OCI-LY1 (cell line): ENCODE results near the gene HELZ2.

ENCODE experiments used
- H2AFZ ChIP-seq: fragments of 200-600 bp; sonication (generic), shearing (Covaris generic); 2 replicates; pipeline ENCODE4 v1.6.0; 2014; ENCODE audit warnings: antibody characterized with exemption, mild to moderate bottlenecking, low read length
- H3F3A ChIP-seq: fragments of 200-600 bp; sonication (generic), shearing (Covaris generic); 2 replicates; pipeline ENCODE4 v1.6.0; 2014; ENCODE audit warnings: mild to moderate bottlenecking, antibody characterized with exemption, low read length, moderate library complexity; ENCODE audit not compliant: insufficient read depth
- H3K27ac ChIP-seq: fragments of 200-600 bp; sonication (generic); 2 replicates; pipeline ENCODE4 v1.5.1; 2014; ENCODE audit warnings: low read length, mixed run types, mild to moderate bottlenecking, low read depth; ENCODE audit not compliant: poor library complexity, severe bottlenecking
- H3K27me3 ChIP-seq: fragments of 200-600 bp; sonication (generic); 2 replicates; pipeline ENCODE4 v1.6.0; 2014; ENCODE audit warnings: antibody characterized with exemption, mild to moderate bottlenecking, low read length, moderate library complexity; ENCODE audit not compliant: insufficient read depth
- H3K36me3 ChIP-seq: fragments of 200-600 bp; sonication (generic); 2 replicates; pipeline ENCODE4 v1.6.1; 2014; ENCODE audit warnings: mild to moderate bottlenecking, antibody characterized with exemption, low read length, moderate library complexity, mixed read lengths; ENCODE audit not compliant: insufficient read depth
- H3K4me1 ChIP-seq: fragments of 200-600 bp; sonication (generic); 2 replicates; pipeline ENCODE4 v1.5.1; 2014; ENCODE audit warnings: mild to moderate bottlenecking, low read length, moderate library complexity; ENCODE audit not compliant: insufficient read depth, severe bottlenecking
- H3K4me2 ChIP-seq: fragments of 200-600 bp; sonication (generic), shearing (Covaris generic); 2 replicates; pipeline ENCODE4 v1.6.1; 2014; ENCODE audit warnings: low read length
- H3K4me3 ChIP-seq: fragments of 200-600 bp; sonication (generic); 2 replicates; pipeline ENCODE4 v1.5.1; 2014; ENCODE audit warnings: low read length, low read depth, mild to moderate bottlenecking, mixed read lengths; ENCODE audit not compliant: poor library complexity, severe bottlenecking
- H3K79me2 ChIP-seq: fragments of 200-600 bp; shearing (Covaris generic); 2 replicates; pipeline ENCODE4 v1.6.1; 2016; ENCODE audit warnings: mixed run types, low read length, mixed read lengths; ENCODE audit not compliant: insufficient read depth
- H3K9ac ChIP-seq: fragments of 200-600 bp; sonication (generic), shearing (Covaris generic); 2 replicates; pipeline ENCODE4 v1.6.1; 2014; ENCODE audit warnings: mild to moderate bottlenecking, low read length, mixed read lengths
- H3K9me2 ChIP-seq: fragments of 200-600 bp; sonication (generic), shearing (Covaris generic); 2 replicates; pipeline ENCODE4 v1.6.1; 2014; ENCODE audit warnings: low read depth, mild to moderate bottlenecking, low read length, mixed read lengths
- H3K9me3 ChIP-seq: fragments of 200-600 bp; shearing (Covaris generic); 2 replicates; pipeline ENCODE4 v1.6.1; 2014; ENCODE audit warnings: low read length, mixed read lengths
- H4K20me1 ChIP-seq: fragments of 200-600 bp; sonication (generic), shearing (Covaris generic); 2 replicates; pipeline ENCODE4 v1.6.0; 2016; ENCODE audit warnings: mild to moderate bottlenecking, low read length; ENCODE audit not compliant: insufficient read depth
- EZH2 ChIP-seq: fragments of 200-600 bp; sonication (generic), shearing (Covaris generic); IDR thresholded peaks from 2 replicates; pipeline ENCODE4 v1.8.0; 2017; ENCODE audit warnings: borderline replicate concordance, mixed run types, mild to moderate bottlenecking, antibody characterized with exemption, low read length, moderate library complexity, mixed read lengths
- TF ChIP-seq, protein P1 (sequence below): fragments of 200-600 bp; sonication (generic), shearing (Covaris generic); IDR thresholded peaks from 2 replicates; pipeline ENCODE4 v1.5.1; 2017; ENCODE audit warnings: mild to moderate bottlenecking, antibody characterized with exemption, low read length, moderate library complexity, mixed read lengths

The HELZ2 gene

DNA sequence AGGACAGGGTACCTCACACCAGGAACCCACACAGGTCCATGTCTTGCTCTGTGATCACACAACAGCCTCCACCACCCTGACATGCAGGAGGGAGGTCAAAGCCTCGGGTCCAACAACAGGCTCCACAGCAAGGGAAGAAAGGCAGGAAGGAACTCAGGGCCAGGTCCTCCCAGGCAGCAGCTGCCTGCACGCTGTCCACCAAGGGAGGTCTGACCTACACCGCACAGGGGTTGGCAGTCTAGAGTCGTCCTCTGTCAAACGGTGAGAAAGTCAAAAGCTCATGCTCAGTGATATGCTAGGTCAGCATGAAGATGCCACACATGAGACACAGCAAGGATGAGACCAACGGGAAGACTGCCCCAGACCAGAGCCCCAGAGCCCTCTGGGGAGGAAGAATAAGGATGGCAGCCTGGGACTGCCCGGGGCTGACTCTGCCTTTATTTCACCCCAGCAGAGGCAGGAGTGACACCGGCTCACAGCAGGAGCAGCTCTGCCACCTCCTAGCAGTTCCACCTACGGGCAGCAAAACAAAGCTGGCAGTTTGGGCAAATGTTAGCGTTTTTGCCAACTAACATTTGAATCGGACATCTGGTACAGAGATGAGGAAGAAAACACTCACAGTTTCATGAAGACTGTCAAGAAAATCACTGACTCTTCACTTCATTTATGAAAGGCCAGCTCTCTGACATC lies 44.4 kb upstream of the HELZ2 start:
- Histone ChIP-seq H3K9me2 (no peaks in the 10 kb centered on the region), H3K9me3 (no peaks in the 10 kb centered on the region), H3K9ac (no peak overlapping the region), H2AFZ (no peak overlapping the region), H3F3A (no peaks in the 10 kb centered on the region), H3K79me2 (peaks cover 27% of the 10 kb centered on the region), H4K20me1 (no peaks in the 10 kb centered on the region), H3K27me3 (no peaks in the 10 kb centered on the region), H3K4me2 (no peak overlapping the region), H3K36me3 (peaks cover 47% of the 10 kb centered on the region), H3K27ac (no peak overlapping the region), H3K4me1 (no peaks in the 10 kb centered on the region), H3K4me3 (no peak overlapping the region)
- no peak for TF ChIP-seq EZH2
- TF ChIP-seq, protein P1, sequence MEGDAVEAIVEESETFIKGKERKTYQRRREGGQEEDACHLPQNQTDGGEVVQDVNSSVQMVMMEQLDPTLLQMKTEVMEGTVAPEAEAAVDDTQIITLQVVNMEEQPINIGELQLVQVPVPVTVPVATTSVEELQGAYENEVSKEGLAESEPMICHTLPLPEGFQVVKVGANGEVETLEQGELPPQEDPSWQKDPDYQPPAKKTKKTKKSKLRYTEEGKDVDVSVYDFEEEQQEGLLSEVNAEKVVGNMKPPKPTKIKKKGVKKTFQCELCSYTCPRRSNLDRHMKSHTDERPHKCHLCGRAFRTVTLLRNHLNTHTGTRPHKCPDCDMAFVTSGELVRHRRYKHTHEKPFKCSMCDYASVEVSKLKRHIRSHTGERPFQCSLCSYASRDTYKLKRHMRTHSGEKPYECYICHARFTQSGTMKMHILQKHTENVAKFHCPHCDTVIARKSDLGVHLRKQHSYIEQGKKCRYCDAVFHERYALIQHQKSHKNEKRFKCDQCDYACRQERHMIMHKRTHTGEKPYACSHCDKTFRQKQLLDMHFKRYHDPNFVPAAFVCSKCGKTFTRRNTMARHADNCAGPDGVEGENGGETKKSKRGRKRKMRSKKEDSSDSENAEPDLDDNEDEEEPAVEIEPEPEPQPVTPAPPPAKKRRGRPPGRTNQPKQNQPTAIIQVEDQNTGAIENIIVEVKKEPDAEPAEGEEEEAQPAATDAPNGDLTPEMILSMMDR = no peak

DNA sequence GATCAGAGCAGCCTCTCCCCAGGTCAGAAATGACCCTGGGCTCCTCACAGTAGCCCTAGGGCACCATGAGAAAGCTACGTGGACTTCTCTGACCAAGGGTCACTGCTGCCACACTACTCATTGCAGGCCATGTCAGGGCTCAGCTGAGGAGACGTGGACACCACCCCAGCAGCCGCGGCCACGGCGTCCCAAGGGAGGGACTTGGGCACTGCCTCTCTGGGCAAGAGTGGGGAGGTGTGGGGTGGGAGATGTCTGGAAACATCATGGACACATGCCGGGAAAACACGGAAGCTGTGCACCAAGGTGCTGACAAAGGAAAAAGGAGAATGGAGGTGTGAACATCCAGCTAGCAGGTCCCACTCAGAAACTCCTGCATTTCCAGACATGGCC lies 43.8 kb upstream of the HELZ2 start:
- no peaks in the 10 kb centered on the region for H4K20me1 ChIP-seq

DNA sequence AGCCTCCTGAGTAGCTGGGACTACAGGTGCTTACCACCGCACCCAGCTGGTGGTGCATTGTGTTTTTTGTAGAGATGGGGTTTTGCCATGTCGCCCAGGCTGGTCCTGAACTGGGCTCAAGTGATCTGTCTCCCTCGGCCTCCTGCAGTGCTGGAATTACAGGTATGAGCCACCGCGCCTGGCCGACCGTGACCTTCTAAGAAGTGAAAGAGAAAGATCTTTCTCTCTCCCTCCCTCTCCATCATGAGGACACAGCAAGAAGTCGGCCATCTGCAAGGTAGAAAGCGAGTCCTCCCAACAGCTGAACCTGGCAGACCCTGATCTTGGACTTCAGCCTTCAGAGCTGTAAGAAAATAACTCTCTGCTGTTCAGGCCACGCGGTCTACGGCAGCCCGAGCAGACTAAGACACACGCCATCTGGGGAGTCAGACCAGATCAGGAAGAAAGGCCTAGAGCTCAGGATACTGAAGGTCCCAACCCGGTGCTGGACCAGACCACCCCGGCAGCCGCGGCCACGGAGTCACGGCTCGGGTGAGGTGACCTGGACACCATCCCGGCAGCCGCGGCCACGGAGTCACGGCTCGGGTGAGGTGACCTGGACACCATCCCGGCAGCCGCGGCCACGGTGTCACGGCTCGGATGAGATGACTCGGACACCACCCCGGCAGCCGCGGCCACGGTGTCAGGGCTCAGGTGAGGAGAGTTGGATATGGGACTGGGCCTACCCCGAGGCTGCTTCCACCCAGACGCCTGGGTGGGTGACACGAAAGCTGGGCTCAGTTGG lies 43.2 kb upstream of the HELZ2 start:
- Histone ChIP-seq H3K9me2 (no peaks in the 10 kb centered on the region), H3K4me3 (no peak overlapping the region), H3K4me2 (no peak overlapping the region), H3K27me3 (no peaks in the 10 kb centered on the region), H3K79me2 (peaks cover 15% of the 10 kb centered on the region), H3K27ac (no peak overlapping the region), H3K9ac (no peak overlapping the region), H2AFZ (no peak overlapping the region), H3K36me3 (peaks cover 54% of the 10 kb centered on the region), H3K9me3 (no peaks in the 10 kb centered on the region), H3F3A (no peaks in the 10 kb centered on the region), H3K4me1 (no peaks in the 10 kb centered on the region), H4K20me1 (no peaks in the 10 kb centered on the region)
- TF ChIP-seq EZH2 = no peak
- TF ChIP-seq, protein P1 = no peak

More for the DNA sequence above, 43.8 kb upstream of the HELZ2 start:
- H3K4me1 ChIP-seq = no peaks in the 10 kb centered on the region
- H3F3A ChIP-seq = no peaks in the 10 kb centered on the region
- H3K4me3 ChIP-seq = no peak overlapping the region
- TF ChIP-seq, protein P1 = no peak
- TF ChIP-seq EZH2 = no peak
- no peaks in the 10 kb centered on the region for H3K9me2 ChIP-seq
- H3K36me3 ChIP-seq = peaks cover 48% of the 10 kb centered on the region
- no peak overlapping the region for H3K9ac ChIP-seq
- no peak overlapping the region for H2AFZ ChIP-seq
- no peaks in the 10 kb centered on the region for H3K27me3 ChIP-seq
- no peak overlapping the region for H3K27ac ChIP-seq
- peaks cover 21% of the 10 kb centered on the region for H3K79me2 ChIP-seq
- H3K9me3 ChIP-seq = no peaks in the 10 kb centered on the region
- no peak overlapping the region for H3K4me2 ChIP-seq
